ENCODE measurements around the gene FAM234B.

The FAM234B gene

GRCh38 chr12:13005649-13006048 is 38.5 kb upstream of the FAM234B start:
- ATAC-seq (ENCODE audit: low read depth): no peak
- DNase-seq (ENCODE audit: low spot score): no peak
- no peaks in the 10 kb centered on the region for H3K4me1 ChIP-seq (ENCODE audit: insufficient read depth, poor library complexity, severe bottlenecking)
- H3K36me3 ChIP-seq (ENCODE audit: low read depth): no peaks in the 10 kb centered on the region
- no peak for TF ChIP-seq CTCF (IDR thresholded peaks at IDR 0.05; ENCODE audit: poor library complexity, severe bottlenecking)
- H3K27ac ChIP-seq (ENCODE audit: poor library complexity, severe bottlenecking): no peak overlapping the region
- no peaks in the 10 kb centered on the region for H3K27me3 ChIP-seq (ENCODE audit: insufficient read depth, poor library complexity, severe bottlenecking)
- no peaks in the 10 kb centered on the region for H3K9me3 ChIP-seq (ENCODE audit: severe bottlenecking)
- no peak overlapping the region for H3K4me3 ChIP-seq (ENCODE audit: severe bottlenecking)

DNA sequence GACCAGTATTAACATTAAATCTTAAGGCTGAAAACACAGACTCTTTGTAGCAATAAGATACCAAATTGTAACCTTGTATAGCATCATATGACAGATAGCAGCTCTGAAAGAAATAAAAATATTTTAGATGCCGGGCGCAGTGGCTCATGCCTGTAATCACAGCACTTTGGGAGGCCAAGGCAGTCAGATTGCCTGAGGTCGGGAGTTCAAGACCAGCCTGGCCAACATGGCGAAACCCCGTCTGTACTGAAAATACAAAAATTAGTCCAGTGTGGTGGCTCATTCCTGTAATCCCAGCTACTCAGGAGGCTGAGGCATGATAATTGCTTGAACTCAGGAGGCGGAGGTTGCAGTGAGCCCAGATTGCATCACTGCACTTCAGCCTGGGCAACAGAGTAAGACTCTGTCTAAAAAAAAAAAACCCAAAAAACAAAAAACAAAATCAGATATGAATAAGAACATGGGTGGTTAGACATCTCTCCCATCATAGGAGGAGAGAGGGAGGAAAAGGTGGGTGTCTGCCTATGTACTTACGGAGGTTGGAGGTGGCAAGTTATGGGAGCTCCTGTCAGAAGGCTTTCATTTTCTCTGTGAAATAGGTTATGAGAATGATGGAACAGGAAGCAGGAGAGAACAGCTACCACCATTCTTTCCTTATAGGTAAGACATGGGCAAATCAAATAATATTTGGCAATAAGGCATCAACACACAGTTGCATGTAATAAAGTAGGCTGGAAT is 36.5 kb upstream of the FAM234B start:
- H3K4me1 ChIP-seq (ENCODE audit: insufficient read depth, poor library complexity, severe bottlenecking): no peaks in the 10 kb centered on the region
- no peaks in the 10 kb centered on the region for H3K36me3 ChIP-seq (ENCODE audit: low read depth)
- DNase-seq (ENCODE audit: low spot score): no peak
- H3K27ac ChIP-seq (ENCODE audit: poor library complexity, severe bottlenecking): no peak overlapping the region
- H3K4me3 ChIP-seq (ENCODE audit: severe bottlenecking): no peak overlapping the region
- H3K9me3 ChIP-seq (ENCODE audit: severe bottlenecking): no peaks in the 10 kb centered on the region
- H3K27me3 ChIP-seq (ENCODE audit: insufficient read depth, poor library complexity, severe bottlenecking): no peaks in the 10 kb centered on the region
- no peak for ATAC-seq (ENCODE audit: low read depth)
- no peak for TF ChIP-seq CTCF (IDR thresholded peaks at IDR 0.05; ENCODE audit: poor library complexity, severe bottlenecking)

DNA sequence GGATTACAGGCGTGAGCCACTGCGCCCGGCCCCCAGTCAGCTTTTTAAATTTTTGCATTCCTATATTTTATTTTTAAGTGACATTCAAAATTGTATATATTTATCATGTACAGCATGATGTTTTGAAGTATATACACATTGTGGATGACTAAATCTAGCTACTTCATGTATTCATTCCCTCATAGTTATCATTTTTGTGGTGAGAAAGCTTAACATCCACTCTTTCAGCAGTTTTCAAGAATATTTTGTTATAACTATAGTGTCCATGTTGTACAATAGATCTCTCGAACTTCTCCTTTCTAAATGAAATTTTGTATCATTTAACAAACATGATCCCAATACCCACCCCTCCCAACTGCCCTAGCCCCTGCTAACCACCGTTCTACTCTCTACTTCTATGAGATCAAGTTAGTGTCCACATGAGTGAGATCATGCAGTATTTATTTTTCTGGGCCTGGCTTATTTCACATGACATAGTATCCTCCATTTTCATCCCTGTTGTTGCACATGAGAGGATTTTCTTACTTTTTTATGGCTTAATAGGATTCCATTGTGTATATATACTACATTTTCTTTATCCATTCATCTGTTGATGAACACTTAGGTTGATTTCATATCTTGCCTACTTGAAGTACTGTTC is 35.3 kb upstream of the FAM234B start:
- Histone ChIP-seq H3K27ac (ENCODE audit: poor library complexity, severe bottlenecking) (no peak overlapping the region), H3K4me1 (ENCODE audit: insufficient read depth, poor library complexity, severe bottlenecking) (no peaks in the 10 kb centered on the region), H3K27me3 (ENCODE audit: insufficient read depth, poor library complexity, severe bottlenecking) (no peaks in the 10 kb centered on the region), H3K4me3 (ENCODE audit: severe bottlenecking) (no peak overlapping the region), H3K9me3 (ENCODE audit: severe bottlenecking) (no peaks in the 10 kb centered on the region), H3K36me3 (ENCODE audit: low read depth) (no peaks in the 10 kb centered on the region)
- DNase-seq (ENCODE audit: low spot score): no peak
- no peak for ATAC-seq (ENCODE audit: low read depth)
- TF ChIP-seq CTCF (IDR thresholded peaks at IDR 0.05; ENCODE audit: poor library complexity, severe bottlenecking): no peak

- ATAC-seq (ENCODE audit: low read depth) (no peak), DNase-seq (ENCODE audit: low spot score) (no peak)
- no peak overlapping the region for H3K27ac ChIP-seq (ENCODE audit: poor library complexity, severe bottlenecking)
- no peak for TF ChIP-seq CTCF (IDR thresholded peaks at IDR 0.05; ENCODE audit: poor library complexity, severe bottlenecking)
- no peaks in the 10 kb centered on the region for H3K9me3 ChIP-seq (ENCODE audit: severe bottlenecking)
- no peaks in the 10 kb centered on the region for H3K27me3 ChIP-seq (ENCODE audit: insufficient read depth, poor library complexity, severe bottlenecking)
- H3K4me3 ChIP-seq (ENCODE audit: severe bottlenecking): no peak overlapping the region
- no peaks in the 10 kb centered on the region for H3K36me3 ChIP-seq (ENCODE audit: low read depth)
- H3K4me1 ChIP-seq (ENCODE audit: insufficient read depth, poor library complexity, severe bottlenecking): no peaks in the 10 kb centered on the region
These were observed 33.1 kb upstream of the FAM234B start for GRCh38 chr12:13011098-13011497.

- no peak for TF ChIP-seq CTCF (IDR thresholded peaks at IDR 0.05; ENCODE audit: poor library complexity, severe bottlenecking)
- DNase-seq (ENCODE audit: low spot score): no peak
- no peaks in the 10 kb centered on the region for H3K27me3 ChIP-seq (ENCODE audit: insufficient read depth, poor library complexity, severe bottlenecking)
- no peaks in the 10 kb centered on the region for H3K36me3 ChIP-seq (ENCODE audit: low read depth)
- no peaks in the 10 kb centered on the region for H3K4me1 ChIP-seq (ENCODE audit: insufficient read depth, poor library complexity, severe bottlenecking)
- no peak overlapping the region for H3K4me3 ChIP-seq (ENCODE audit: severe bottlenecking)
- ATAC-seq (ENCODE audit: low read depth): no peak
- no peaks in the 10 kb centered on the region for H3K9me3 ChIP-seq (ENCODE audit: severe bottlenecking)
- no peak overlapping the region for H3K27ac ChIP-seq (ENCODE audit: poor library complexity, severe bottlenecking)
These were observed 21.3 kb upstream of the FAM234B start for GRCh38 chr12:13022851-13023271.

Measured in RWPE2 (cell line).